Endometrium (tissue), 2 donors: Measurements from ENCODE around the gene THRAP3.
"Not testable (repeated sequence)": the region's sequence is repeated elsewhere in the genome, so short reads cannot be mapped to it uniquely, and the experiment has no call there.

Experiments
- FAIRE-seq: peaks from 2 replicates; lab custom pipeline; 2012; peaks lifted over from hg19 to GRCh38; lab: Jason Lieb, UNC
- donor health status: control.
- donor health status: control.

The THRAP3 gene, protein sequence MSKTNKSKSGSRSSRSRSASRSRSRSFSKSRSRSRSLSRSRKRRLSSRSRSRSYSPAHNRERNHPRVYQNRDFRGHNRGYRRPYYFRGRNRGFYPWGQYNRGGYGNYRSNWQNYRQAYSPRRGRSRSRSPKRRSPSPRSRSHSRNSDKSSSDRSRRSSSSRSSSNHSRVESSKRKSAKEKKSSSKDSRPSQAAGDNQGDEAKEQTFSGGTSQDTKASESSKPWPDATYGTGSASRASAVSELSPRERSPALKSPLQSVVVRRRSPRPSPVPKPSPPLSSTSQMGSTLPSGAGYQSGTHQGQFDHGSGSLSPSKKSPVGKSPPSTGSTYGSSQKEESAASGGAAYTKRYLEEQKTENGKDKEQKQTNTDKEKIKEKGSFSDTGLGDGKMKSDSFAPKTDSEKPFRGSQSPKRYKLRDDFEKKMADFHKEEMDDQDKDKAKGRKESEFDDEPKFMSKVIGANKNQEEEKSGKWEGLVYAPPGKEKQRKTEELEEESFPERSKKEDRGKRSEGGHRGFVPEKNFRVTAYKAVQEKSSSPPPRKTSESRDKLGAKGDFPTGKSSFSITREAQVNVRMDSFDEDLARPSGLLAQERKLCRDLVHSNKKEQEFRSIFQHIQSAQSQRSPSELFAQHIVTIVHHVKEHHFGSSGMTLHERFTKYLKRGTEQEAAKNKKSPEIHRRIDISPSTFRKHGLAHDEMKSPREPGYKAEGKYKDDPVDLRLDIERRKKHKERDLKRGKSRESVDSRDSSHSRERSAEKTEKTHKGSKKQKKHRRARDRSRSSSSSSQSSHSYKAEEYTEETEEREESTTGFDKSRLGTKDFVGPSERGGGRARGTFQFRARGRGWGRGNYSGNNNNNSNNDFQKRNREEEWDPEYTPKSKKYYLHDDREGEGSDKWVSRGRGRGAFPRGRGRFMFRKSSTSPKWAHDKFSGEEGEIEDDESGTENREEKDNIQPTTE

DNA sequence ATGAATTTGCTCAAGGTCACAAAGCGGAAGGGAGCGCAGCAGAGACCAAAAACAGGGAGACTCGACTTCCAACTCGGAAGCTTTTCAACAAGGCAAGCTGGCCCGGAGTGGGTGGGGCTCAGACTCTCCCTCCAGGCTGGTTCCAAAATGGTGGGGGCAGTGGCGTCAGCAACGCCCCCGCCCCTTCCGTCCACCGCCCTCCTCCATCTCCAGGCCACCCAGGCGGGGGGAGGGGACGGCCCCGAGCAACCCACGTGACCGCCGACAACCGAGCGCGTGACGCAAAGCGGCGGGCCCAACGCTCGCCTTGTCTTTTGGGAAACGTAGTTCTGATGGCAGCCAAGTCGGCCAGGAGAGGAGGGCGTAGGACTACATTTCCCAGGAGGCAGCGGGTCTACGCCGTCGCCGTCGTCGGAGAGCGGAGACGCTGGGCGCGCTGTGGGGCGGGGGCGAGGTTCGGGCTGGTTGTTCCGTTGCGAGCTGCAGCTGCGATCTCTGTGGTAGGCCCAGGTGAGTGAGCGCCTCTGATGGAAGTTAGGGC is at the start of gene THRAP3:
Gene THRAP3 (plus strand): TSS at position 448 of the 541 bp plus-strand sequence. CDS start 58,121 bp downstream, outside the sequence.
- peak; percentile 99 for FAIRE-seq

DNA sequence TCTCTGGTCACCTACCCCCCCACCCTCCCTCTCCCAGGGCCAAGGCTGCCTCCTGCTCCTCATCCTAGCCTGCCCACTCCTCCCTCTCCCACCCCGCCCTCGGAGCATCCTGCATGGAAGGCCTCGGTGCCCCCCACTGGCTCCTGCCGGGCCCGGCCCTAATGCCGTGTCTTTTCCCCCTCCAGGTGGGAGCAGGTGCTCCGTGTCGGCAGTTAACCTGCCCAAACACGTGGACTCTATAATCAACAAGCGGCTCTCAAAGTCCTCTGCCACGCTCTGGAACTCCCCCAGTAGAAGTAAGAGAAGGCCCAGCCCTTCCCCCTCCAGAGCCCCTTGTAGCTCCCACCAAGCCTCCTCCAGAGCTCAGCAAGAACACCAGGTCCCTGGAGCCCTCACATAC is 49.5 kb upstream of the THRAP3 start:
- no peak for FAIRE-seq

DNA sequence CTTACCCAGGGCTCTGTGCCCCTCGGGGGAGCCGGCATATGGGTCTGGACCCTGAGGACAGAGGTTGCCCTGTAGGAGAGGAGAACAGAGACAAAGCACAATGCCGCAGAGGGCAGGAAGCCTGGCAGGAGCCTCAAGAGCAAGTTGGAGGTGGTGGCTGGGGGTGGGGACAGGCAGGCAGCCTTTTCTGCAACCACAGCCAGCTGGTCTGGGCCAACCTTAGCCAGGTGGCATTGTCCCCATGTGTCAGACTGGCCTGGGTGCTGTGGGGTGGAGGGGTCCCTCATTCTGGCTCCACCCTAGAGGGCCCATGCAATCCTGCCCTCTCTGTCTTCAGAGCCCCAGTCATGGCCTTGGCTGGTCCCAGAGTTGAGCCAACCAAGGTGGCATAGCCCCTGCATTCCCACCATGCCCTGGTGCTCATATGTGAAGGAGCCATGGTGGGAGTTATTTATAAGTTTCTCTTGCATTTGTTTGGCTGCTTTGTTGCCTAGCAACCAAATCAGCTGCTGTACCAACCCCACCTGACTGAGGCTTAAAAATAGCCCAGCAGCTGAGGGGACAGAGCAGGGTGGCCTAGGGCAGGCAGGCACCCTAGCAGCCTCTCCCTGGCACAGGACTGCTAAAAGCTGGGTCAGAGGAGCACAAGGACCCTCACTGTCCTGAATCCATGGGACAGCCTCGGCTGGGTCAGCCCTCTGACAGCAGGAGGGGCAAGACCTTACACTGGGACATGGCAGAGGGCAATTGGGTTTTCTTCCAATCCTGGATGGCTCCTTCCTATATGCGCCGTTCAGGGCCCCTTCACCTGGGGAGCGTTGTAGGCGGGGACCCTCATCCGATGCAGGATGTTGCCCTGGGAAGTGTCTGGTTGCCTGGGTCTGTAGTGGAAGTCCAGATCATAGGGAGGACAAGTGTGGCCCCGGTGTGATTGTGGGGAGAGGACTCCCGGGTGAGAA is 48.8 kb upstream of the THRAP3 start:
- FAIRE-seq: no peak

DNA sequence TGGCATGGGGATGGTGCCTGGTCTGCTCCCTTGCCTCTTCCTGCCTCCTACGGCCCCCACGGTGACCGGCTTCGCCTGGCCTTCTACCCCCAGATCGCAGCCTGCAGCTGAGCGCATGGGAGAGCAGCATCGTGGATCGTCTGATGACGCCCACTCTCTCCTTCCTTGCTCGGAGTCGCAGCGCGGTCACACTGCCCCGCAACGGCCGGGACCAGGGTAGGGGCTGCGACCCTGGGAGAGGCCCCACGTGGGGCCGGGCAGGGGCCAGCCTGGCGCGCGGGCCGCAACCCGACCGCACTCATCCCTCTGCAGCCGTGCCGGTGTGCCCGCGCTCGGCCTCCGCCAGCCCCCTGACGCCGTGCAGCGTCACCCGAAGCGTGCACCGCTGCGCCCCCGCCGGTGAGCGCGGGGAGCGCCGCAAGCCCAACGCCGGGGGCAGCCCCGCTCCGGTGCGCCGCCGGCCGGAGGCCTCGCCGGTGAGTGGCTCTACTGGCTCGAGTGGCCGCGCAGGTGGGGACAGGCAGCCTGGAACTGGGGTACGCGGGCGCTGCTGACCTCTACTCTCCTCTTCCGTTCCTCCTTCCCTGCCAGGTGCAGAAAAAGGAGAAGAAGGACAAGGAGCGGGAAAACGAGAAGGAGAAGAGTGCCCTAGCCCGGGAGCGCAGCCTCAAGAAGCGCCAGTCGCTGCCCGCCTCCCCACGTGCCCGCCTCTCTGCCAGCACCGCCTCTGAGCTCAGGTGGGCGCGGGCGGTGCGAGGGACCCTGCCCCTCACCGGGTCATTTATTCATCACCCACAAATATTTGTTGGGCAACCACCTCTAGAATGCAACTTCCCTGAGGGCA is 47.9 kb upstream of the THRAP3 start:
- FAIRE-seq: no peak

DNA sequence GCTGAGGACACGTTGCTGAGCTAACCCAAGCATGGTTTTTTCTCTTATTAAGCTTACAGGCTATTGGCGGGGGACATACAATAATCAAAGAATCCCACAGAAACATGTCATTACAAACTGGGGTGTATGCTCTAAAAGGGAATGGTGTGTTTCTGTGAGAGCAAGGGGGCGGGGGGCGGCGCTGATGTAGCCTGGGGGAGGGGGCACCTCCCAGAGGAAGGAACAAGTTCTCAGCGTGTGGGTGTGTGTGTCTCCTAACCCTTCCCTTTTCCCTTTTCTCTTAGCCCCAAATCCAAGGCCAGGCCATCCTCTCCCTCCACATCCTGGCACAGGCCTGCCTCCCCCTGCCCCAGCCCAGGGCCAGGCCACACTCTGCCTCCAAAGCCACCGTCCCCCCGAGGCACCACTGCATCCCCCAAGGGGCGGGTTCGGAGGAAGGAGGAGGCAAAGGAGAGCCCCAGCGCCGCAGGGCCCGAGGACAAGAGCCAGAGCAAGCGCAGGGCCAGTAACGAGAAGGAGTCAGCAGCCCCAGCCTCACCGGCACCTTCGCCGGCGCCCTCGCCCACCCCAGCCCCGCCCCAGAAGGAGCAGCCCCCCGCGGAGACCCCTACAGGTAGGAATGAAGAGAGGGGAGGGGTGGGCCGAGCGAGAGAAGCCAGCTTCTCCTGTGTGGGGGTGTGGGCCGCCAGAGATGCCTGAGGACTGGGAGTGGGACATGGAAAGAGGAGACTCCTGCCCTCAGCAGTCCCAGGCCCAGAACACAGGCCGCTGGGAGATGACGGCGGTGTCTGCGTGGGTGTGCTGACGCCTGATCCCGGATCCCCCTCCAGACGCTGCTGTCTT is 46.4 kb upstream of the THRAP3 start:
- no peak for FAIRE-seq

DNA sequence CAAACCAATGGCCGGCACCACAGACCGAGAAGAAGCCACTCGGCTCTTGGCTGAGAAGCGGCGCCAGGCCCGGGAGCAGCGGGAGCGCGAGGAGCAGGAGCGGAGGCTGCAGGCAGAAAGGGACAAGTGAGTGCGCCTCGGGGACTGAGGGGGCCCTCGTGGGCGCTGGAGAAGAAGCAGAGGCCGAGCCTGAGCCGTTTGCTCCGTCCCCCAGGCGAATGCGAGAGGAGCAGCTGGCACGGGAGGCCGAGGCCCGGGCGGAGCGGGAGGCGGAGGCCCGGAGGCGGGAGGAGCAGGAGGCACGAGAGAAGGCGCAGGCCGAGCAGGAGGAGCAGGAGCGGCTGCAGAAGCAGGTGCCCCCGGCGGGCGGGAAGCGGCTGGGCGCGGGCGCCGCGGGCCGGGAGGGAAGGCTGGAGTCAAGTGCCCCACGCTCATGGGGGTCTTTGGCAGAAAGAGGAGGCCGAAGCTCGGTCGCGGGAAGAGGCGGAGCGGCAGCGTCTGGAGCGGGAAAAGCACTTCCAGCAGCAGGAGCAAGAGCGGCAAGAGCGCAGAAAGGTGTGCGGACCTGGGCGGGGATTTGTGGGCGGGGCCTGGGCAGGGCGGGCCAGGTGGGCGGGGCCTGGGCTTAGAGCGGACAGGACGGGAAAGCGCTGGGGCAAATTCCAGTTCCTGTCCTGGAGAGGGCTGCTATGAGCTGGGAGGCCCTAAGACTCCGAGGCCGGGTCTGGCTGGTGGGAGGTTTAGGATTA is 45.6 kb upstream of the THRAP3 start:
- no peak for FAIRE-seq

DNA sequence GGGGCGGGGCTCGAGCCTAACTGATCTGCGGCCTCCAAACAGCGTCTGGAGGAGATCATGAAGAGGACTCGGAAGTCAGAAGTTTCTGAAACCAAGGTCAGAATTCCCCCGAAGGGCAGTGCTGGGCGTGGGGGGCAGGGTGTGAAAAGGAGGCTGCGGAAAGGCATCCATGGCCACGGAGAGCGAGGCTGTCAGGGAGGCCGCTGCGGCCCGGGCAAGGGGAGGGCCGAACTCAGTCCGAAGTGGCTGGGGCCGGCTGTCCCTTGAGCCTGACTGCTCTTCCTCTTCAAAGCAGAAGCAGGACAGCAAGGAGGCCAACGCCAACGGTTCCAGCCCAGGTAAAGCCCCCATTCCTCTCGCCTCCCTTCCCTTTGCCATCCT is 45.0 kb upstream of the THRAP3 start:
- FAIRE-seq: no peak

DNA sequence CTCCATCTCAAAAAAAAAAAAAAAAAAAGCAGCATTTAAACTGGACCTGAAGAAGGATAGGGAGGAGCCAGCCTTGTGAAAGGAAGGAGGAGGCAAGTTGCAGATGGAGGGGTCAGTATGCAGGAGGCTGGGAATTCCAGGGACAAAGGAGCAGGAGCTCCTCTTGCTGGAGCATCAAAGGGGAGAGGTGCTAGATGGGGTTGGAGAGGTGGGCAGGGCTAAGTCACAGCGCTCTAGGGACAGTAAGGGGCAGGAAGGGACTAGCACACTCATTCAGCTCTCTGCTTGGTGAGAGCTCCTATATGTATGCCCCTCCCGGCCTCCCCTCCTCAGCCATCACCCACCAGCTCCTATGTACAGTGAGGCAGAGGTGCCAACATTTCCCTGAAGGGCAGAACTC is 41.5 kb upstream of the THRAP3 start:
- no peak for FAIRE-seq

DNA sequence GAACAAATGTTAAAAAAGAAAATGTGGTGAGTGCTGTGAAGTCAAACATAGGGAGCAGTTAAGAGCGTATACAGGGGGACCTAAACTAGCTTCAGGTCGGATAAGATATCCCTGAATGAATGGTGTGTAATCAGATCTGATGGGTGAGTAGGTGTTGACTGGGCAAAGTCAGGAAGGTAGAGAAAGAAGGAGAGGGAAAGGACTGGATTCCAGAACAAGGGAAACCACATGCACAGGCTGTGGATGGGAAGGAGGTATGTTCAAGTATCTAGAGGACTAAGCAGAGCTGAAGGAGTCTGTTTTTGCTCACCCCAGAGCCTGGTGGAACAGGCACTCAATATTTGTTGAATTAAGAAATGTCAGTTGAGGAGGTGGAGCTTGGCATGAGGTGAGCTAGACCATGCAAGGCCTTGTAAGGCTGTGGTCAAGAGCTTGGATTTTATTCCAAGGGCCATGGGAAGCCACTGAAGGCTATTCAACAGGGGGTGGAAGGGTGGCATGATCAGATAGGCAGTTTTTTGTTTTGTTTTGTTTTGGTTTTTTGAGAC is 40.9 kb upstream of the THRAP3 start:
- no peak for FAIRE-seq

DNA sequence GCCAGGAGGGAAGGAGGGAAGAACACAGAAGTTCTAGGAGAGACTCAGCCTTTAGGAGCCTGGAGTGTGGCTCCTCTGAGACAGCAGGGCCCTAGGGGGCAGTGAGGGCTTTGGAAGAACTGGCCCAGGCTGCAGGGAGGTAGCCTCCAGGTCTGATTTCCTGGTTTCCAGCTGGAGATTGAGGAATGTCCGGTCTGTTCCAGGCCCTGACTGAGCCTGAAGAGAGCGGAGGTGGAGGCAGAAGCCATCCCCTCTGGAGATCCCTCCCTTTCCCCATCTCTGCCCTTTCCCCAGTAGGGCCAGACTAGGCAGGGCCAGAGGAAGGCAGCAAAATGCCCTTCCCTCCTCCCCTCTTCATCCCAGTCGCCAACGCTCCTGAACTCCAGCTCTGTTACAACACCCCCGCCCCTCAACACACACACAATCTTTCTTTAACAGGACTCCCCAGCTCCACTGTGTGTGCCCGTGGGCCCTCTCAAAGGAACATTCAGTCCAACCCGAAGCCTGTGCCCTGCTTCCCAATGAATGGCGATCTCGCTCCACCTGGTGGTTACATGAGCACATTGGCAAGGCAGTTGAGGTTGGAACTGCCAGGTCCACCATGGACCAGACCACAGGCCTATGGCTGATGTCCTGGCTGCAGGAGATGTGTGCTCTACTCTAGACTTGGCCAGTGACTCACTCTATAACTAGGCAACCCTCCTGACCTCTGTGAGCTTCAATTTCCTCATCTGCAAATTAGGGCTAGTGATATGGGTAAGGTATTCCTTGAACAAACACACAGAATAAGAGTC is 36.2 kb upstream of the THRAP3 start:
- FAIRE-seq: peak; percentile 4

DNA sequence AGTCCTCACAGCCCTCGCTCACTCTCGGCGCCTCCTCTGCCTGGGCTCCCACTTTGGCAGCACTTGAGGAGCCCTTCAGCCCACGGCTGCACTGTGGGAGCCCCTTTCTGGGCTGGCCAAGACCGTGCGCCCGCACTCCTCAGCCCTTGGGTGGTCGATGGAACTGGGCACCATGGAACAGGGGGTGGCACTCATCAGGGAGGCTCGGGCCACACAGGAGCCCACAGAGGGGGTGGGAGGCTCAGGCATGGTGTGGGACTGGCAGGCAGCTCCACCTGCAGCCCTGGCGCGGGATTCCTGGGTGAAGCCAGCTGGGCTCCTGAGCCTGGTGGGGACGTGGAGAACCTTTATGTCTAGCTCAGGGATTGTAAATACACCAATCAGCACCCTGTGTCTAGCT is 27.4 kb upstream of the THRAP3 start:
- not testable (repeated sequence) for FAIRE-seq

DNA sequence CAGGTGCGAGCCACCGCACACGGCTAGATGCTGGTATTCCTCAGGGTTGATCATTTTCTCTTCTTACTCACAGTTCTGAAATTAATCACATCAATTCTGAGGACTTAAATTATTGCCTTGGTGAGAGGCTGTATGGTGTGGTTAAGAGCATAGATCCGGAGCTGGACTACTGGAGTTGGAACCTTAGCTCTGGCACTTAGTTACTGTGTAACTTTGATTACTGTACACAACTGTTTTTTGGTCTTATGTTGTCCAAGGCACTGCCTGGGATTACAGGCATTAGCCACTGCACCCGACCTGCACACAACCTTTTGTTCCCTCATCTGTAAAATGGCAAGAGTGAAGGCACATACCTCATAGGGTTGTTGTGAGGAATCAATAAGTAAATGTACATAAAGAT is 25.6 kb upstream of the THRAP3 start:
- no peak for FAIRE-seq

DNA sequence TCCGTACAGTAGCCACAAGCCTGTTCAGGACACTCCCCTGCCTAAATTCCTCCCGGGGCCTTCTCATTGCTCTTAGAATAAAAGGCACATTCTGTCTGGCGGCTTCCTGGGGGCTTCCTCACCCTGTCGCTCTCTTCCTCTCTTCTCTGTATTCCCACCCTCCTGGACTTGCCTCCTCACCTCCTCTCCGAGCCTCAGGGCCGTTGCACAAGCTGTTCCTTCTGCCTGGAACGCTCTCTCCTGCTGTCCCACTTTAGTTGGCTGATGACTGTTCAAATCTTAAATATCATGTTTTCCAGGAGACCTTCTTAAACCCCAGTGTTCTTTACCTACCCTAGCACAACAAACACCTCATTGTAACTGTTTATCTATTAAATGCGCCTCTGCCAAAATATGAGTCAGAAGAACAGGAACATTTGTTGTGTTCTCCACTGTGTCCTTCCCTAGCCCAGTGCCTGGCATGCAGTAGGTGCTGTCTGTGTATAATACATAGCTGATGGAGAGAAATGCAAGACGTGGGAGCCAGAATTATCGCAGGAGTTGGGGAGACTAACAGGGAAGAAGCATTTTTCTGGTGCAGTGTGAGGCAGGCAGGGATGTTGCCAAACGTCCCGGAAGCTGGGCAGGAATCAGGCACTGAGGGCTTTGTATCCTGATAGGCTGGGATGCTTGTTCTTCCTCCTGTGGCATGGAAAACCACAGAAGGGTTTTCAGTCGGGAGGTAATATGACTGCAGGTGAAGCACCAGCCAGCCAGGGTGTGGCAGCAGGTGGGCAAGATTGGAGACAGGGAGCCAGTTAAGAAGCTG is 24.1 kb upstream of the THRAP3 start:
- FAIRE-seq: no peak

DNA sequence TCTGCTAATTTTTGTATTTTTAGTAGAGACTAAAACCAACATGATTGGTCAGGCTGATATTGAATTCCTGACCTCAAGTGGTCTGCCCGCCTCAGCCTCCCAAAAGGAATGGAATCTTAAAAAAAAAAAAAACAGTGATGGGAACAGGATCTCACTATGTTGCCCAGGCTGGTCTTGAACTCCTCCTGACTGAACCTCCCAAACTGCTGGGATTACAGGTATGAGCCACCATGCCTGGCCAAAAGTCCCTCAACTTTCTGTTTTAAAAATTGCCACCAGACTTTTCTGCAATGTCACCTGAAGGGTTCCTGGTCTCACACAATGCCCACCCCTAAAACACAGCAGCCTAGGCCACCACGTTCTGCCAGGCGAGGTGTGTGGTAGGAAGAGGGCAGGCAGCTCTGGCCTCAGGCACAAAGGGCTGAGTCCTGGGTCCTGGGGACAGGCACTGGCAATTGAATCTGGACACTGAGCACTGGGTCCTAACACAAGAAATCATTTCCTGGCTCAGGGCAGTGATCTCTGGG is 21.2 kb upstream of the THRAP3 start:
- no peak for FAIRE-seq

DNA sequence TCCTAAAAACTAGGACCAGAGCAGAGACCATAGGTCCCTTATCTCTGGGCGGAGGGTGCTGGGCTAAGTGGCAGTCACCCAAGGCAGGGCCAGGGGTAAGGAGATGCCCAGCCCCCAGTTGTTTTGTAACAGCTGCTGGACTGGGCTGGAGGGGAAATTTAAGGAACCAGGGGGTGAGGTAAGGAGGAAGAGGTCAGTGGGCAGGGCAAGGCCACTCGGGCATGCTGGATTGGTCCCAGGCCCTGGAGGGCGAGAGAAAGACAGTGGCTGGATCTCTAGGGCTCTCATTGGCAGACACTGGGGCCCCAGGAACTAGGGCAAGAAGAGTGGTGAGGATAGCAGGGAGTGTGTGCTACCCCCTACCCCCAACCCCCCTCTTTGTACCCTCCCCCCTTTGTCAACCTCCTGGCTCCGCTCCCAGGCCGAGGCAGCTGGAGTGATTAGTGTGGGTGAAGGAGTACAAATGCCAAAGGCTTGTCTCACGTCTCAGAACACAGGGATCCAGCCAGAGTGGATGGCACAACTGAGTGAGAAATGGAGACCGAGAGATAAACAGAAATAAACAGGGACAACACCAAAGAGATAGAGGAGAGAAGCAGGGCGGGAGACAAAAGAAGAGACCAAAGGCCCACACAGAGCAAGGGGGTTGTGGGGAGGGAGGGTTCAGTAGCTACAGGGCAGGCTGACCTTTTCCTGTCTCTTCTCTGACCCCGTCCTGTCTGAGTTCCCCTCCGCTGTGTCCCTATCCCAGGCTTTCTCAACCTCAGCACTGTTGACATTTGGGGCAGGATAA is 20.5 kb upstream of the THRAP3 start:
- no peak for FAIRE-seq

DNA sequence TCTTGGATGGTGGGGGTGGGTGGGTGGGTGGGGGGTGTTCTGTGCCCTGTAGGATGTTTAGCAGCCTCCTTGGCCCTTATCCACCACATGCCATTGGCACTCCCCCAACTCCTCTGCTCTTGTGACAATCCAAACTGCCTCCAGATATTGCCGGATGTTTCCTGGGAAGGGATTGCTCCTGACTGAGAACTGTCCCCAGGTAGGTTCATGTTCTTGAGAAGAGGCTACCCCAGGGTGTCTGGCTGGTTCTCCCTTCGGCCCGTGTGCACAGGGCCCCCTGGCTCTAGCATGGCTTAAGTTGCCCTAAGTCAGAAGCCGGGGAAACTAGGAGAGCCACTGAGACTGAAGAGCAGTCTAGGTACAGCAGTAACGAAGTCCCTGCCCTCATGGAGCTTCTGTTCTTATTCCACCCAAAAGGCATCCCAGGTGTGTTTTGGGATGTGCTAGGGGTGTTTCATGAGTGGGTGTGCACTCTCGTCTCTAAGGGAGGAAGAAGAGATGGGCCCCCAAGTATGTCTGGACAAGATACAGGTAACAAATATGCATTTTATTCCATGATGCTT is 19.8 kb upstream of the THRAP3 start:
- FAIRE-seq: no peak
